B cell (primary cell): Measurements from ENCODE around the gene CRY2. TPM values are rescaled to one million over a fixed set of nuclear protein-coding genes. Genes with fewer than 3 reads are reported as not detected.

ENCODE experiments used
- ATAC-seq: fragments of 200-7000 bp; cut with Tn5 transposase; one replicate; pipeline ENCODE4 v1.10.0; 2021; ENCODE audit warnings: low read depth, mild to moderate bottlenecking, moderate number of reproducible peaks, moderate library complexity
- CTCF ChIA-PET: fragments of 350-600 bp; sonication (Branson Sonifier 250); formaldehyde crosslinking; loops from one replicate; lab custom pipeline; 2021; ENCODE audit warnings: antibody characterized with exemption, inconsistent platforms; lab: Charles Lee
- POLR2A ChIA-PET: fragments of 350-600 bp; sonication (Branson Sonifier 250); formaldehyde crosslinking; loops from one replicate; lab custom pipeline; 2021; ENCODE audit warnings: antibody characterized with exemption; lab: Charles Lee
- DNase-seq: peaks from one replicate; pipeline ENCODE4 v3.0.0; 2013
- H2AFZ ChIP-seq: 2 replicates; pipeline ENCODE4 v1.6.1; 2012; ENCODE audit warnings: mild to moderate bottlenecking, low read depth, low read length; ENCODE audit not compliant: insufficient read depth, poor library complexity, severe bottlenecking
- H3K27ac ChIP-seq, 2 donors: 1 replicate in 1 of 2; 2 replicates in 1 of 2; pipeline ENCODE4 v1.5.1; 2012 to 2013; ENCODE audit warnings: low read length in 2 of 2, mild to moderate bottlenecking in 2 of 2, moderate library complexity in 1 of 2
- H3K27me3 ChIP-seq, 4 experiments: fragments of 200-600 bp in 1 of 4; sonication (generic) in 1 of 4; replicated peaks in 1 of 4; 1 replicate in 2 of 4; 2 replicates in 2 of 4; pipeline versions ENCODE4 v1.6.1 to v1.7.0; 2013 to 2016; ENCODE audit warnings: low read length in 3 of 4, mild to moderate bottlenecking in 2 of 4, mixed read lengths in 1 of 4, moderate library complexity in 1 of 4; ENCODE audit not compliant: insufficient read depth in 4 of 4, control insufficient read depth in 3 of 4; ENCODE audit errors: control extremely low read depth in 1 of 4
- H3K36me3 ChIP-seq, 2 experiments: replicated peaks in 1 of 2; 1 replicate in 1 of 2; 2 replicates in 1 of 2; pipeline versions ENCODE4 v1.6.1 to v1.7.1; 2013; ENCODE audit warnings: low read length in 1 of 2; ENCODE audit not compliant: insufficient read depth in 2 of 2, control insufficient read depth in 1 of 2; ENCODE audit errors: control extremely low read depth in 1 of 2, extremely low read depth in 1 of 2
- H3K4me1 ChIP-seq, 2 donors: fragments of 200-600 bp in 1 of 2; sonication (generic) in 1 of 2; 1 replicate in 1 of 2; 2 replicates in 1 of 2; pipeline versions ENCODE4 v1.5.1 to v1.6.1; 2013 to 2017; ENCODE audit warnings: low read length in 2 of 2; ENCODE audit not compliant: control insufficient read depth in 2 of 2, insufficient read depth in 2 of 2
- H3K4me2 ChIP-seq: replicated peaks from 2 replicates; pipeline ENCODE3; 2012; ENCODE audit warnings: mild to moderate bottlenecking, low read depth, low read length; ENCODE audit not compliant: poor library complexity, severe bottlenecking
- H3K4me3 ChIP-seq, 5 experiments: fragments of 200-600 bp in 1 of 5; sonication (generic) in 1 of 5; 1 replicate in 3 of 5; 2 replicates in 2 of 5; pipeline versions ENCODE4 v1.5.1 to v1.7.0; 2011 to 2016; ENCODE audit warnings: low read length in 4 of 5, mild to moderate bottlenecking in 4 of 5, low read depth in 2 of 5, control low read depth in 1 of 5, moderate library complexity in 1 of 5; ENCODE audit not compliant: insufficient read depth in 1 of 5; ENCODE audit errors: control extremely low read depth in 1 of 5, extremely low read depth in 1 of 5
- H3K79me2 ChIP-seq: fragments of 200-600 bp; sonication (generic); one replicate; pipeline ENCODE4 v1.6.0; 2016; ENCODE audit warnings: low read length; ENCODE audit not compliant: control insufficient read depth, insufficient read depth
- H3K9ac ChIP-seq: fragments of 200-600 bp; sonication (generic); 2 replicates; pipeline ENCODE4 v1.6.1; 2017; ENCODE audit warnings: mild to moderate bottlenecking, low read length, moderate library complexity
- H3K9me3 ChIP-seq, 3 donors: one replicate each; pipeline versions ENCODE4 v1.6.1 to v1.7.1; 2013; ENCODE audit warnings: low read length in 2 of 3; ENCODE audit not compliant: control insufficient read depth in 2 of 3, insufficient read depth in 1 of 3; ENCODE audit errors: control extremely low read depth in 1 of 3
- H4K20me1 ChIP-seq: 2 replicates; pipeline ENCODE4 v1.6.0; 2012; ENCODE audit warnings: mild to moderate bottlenecking, low read length; ENCODE audit not compliant: insufficient read depth, control insufficient read depth, poor library complexity, severe bottlenecking
- H3K27ac Mint-ChIP-seq: one replicate; pipeline ENCODE4 v1.8.0; 2021; ENCODE audit warnings: mixed read lengths
- H3K27me3 Mint-ChIP-seq: one replicate; pipeline ENCODE4 v1.8.0; 2021; ENCODE audit warnings: mixed read lengths
- H3K4me1 Mint-ChIP-seq: one replicate; pipeline ENCODE4 v1.8.0; 2021; ENCODE audit warnings: mixed read lengths
- H3K4me3 Mint-ChIP-seq: one replicate; pipeline ENCODE4 v1.8.0; 2021; ENCODE audit warnings: mixed read lengths
- H3K9me3 Mint-ChIP-seq: one replicate; pipeline ENCODE4 v1.8.0; 2022; ENCODE audit warnings: mixed read lengths; ENCODE audit not compliant: insufficient read depth
- CTCF ChIP-seq: fragments of 200-600 bp; IDR thresholded peaks from one replicate; pipeline ENCODE4 v1.8.0; 2022; ENCODE audit warnings: antibody characterized with exemption, mild to moderate bottlenecking
- EZH2 ChIP-seq: IDR thresholded peaks from 2 replicates; pipeline ENCODE4 v1.6.1; 2012; ENCODE audit warnings: borderline replicate concordance, low read depth, mild to moderate bottlenecking, moderate library complexity, low read length; ENCODE audit not compliant: insufficient read depth, poor library complexity, severe bottlenecking
- WGBS: methylation state at CpG from one replicate; pipeline ENCODE4 v1.1.5; 2013; ENCODE audit warnings: missing lambda C conversion rate; ENCODE audit not compliant: insufficient coverage; 5-methylcytosine and 5-hydroxymethylcytosine counted together
- intact Hi-C: fragments of 100-400 bp; cut with micrococcal nuclease; formaldehyde crosslinking; loops from one replicate; pipeline ENCODE4 v1.10.0; 2022
- polyA plus RNA-seq: library from polyadenylated mRNA; depleted of rRNA; stranded (reverse); fragments of >200 nt; gene quantifications from 2 replicates; pipeline ENCODE4 v1.2.3, GENCODE V29; 2012
- total RNA-seq, 2 donors: library from RNA; stranded (reverse); fragments of 120-200 nt in 1 of 2; gene quantifications; 1 replicate in 1 of 2; 2 replicates in 1 of 2; pipeline versions ENCODE4 v1.2.3 to v1.2.4, GENCODE V29; 2013 to 2022

The CRY2 gene
- total and polyA plus RNA-seq, 2 donors (not counting 1 experiment from before 2014, with no cell fraction given): 20.4 to 65.1 TPM

- POLR2A ChIA-PET: no interaction called here
These were observed 29.1 kb downstream of the CRY2 start for GRCh38 chr11:45876401-45876800.

GRCh38 chr11:45877221-45877620 lies 29.9 kb downstream of the CRY2 start:
- H3K27me3 Mint-ChIP-seq: no peaks in the 10 kb centered on the region
- H3K27ac Mint-ChIP-seq: no peak overlapping the region
- no peak for DNase-seq
- H3K4me3 Mint-ChIP-seq: no peak overlapping the region
- no peak for ATAC-seq
- no peak for TF ChIP-seq CTCF
- TF ChIP-seq EZH2: no peak
- WGBS: 100% methylated on average over 8 of the region's 8 CpGs
- POLR2A ChIA-PET: no interaction called here
- H3K4me1 Mint-ChIP-seq: no peaks in the 10 kb centered on the region
- intact Hi-C loops: no loop called here
- Histone ChIP-seq H3K79me2 (no peaks in the 10 kb centered on the region), H2AFZ (no peak overlapping the region), H3K4me1 (no peaks in the 10 kb centered on the region), H3K9ac (no peak overlapping the region), H4K20me1 (no peaks in the 10 kb centered on the region), H3K27ac (no peak overlapping the region), H3K27me3 (no peaks in the 10 kb centered on the region), H3K36me3 (peaks cover 0 to 59% of the 10 kb centered on the region in 2 experiments), H3K4me3 (no peak overlapping the region), H3K4me2 (no peak overlapping the region), H3K9me3 (no peaks in the 10 kb centered on the region)
- CTCF ChIA-PET: no interaction called here
- H3K9me3 Mint-ChIP-seq: no peaks in the 10 kb centered on the region

More at GRCh38 chr11:45876401-45876800, 29.1 kb downstream of the CRY2 start:
- Histone ChIP-seq H3K79me2 (no peaks in the 10 kb centered on the region), H3K9me3 (no peaks in the 10 kb centered on the region), H4K20me1 (no peaks in the 10 kb centered on the region), H3K9ac (no peak overlapping the region), H3K36me3 (peaks cover 0 to 67% of the 10 kb centered on the region in 2 experiments), H3K4me3 (no peak overlapping the region), H2AFZ (no peak overlapping the region), H3K27ac (no peak overlapping the region), H3K4me2 (no peak overlapping the region), H3K4me1 (no peaks in the 10 kb centered on the region), H3K27me3 (no peaks in the 10 kb centered on the region)
- Mint-ChIP-seq H3K4me1 (no peaks in the 10 kb centered on the region), H3K27me3 (no peaks in the 10 kb centered on the region), H3K27ac (no peak overlapping the region), H3K4me3 (no peak overlapping the region), H3K9me3 (no peaks in the 10 kb centered on the region)
- whole genome bisulfite sequencing: 80% methylated on average over 2 of the region's 6 CpGs
- TF ChIP-seq CTCF: no peak
- TF ChIP-seq EZH2: no peak
- no peak for DNase-seq
- no peak for ATAC-seq
- intact Hi-C loops: no loop called here
- CTCF ChIA-PET: interaction anchor here (0.6 to 6.5 kb wide), 3 partner anchors 8 to 131 kb away, joined by 3 to 87 read pairs (median 4); no protein-coding TSS in a partner anchor
